ENCODE results near the gene KCNIP3.

DNA sequence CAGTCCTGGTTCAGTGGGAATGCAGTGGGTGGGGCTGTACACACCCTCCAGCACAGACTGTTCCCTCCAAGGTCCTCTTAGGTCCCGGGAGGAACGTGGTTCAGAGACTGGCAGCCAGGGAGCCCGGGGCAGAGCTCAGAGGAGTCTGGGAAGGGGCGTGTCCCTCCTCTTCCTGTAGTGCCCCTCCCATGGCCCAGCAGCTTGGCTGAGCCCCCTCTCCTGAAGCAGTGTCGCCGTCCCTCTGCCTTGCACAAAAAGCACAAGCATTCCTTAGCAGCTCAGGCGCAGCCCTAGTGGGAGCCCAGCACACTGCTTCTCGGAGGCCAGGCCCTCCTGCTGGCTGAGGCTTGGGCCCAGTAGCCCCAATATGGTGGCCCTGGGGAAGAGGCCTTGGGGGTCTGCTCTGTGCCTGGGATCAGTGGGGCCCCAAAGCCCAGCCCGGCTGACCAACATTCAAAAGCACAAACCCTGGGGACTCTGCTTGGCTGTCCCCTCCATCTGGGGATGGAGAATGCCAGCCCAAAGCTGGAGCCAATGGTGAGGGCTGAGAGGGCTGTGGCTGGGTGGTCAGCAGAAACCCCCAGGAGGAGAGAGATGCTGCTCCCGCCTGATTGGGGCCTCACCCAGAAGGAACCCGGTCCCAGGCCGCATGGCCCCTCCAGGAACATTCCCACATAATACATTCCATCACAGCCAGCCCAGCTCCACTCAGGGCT lies 87.9 kb downstream of the KCNIP3 start:
- TF ChIP-seq EZH2 (IDR thresholded peaks at IDR 0.05; ENCODE audit: borderline replicate concordance, low read depth, low read length, severe bottlenecking), result no peak
- TF ChIP-seq, protein P1, sequence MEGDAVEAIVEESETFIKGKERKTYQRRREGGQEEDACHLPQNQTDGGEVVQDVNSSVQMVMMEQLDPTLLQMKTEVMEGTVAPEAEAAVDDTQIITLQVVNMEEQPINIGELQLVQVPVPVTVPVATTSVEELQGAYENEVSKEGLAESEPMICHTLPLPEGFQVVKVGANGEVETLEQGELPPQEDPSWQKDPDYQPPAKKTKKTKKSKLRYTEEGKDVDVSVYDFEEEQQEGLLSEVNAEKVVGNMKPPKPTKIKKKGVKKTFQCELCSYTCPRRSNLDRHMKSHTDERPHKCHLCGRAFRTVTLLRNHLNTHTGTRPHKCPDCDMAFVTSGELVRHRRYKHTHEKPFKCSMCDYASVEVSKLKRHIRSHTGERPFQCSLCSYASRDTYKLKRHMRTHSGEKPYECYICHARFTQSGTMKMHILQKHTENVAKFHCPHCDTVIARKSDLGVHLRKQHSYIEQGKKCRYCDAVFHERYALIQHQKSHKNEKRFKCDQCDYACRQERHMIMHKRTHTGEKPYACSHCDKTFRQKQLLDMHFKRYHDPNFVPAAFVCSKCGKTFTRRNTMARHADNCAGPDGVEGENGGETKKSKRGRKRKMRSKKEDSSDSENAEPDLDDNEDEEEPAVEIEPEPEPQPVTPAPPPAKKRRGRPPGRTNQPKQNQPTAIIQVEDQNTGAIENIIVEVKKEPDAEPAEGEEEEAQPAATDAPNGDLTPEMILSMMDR (IDR thresholded peaks at IDR 0.05; ENCODE audit: borderline replicate concordance, extremely low read depth, low read length, poor library complexity, severe bottlenecking), result no peak
